HG03575 (cell line): ENCODE results near the gene SLC25A21.

Experiments used
- ATAC-seq: cut with Tn5 transposase; IDR thresholded peaks from one replicate; pipeline ENCODE4 v1.9.1; 2021; ENCODE audit not compliant: unreplicated experiment, insufficient number of reproducible peaks, low FRiP score; ENCODE audit errors: extremely low read depth

SLC25A21 gene

DNA sequence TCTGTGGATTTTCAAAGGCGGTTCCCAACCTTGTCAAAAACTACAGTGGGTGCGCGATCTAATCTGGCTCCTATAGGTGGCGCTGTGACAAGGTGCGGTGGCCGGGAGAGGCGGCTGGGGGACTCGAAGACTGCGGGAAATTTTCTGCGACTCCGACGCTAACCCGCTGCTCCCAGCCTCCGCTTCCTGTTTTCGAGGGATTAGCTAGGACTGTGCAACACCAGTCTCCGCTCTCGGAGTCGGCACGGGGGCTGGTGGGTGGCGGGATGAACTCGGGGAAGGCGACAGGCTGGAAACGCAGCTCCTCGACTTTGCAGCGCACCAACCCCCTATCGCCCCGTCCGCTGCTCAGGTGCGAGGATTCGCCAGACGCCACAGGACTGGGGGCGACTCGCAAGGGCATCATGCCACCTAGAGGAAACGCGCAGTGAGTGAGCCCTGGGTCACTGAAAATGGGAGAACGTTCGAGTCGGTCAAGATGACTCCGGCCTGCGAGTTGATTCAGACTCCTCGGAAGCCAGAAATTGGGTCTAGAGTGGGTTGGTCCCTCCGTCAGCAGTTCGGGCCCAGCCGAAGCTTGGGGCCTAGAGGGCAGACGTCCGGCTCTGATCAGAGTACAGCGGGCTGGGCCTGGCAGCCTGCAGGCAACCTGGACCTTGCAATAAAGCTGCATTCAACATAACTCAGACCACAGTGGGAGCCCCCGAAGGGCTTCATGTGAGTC, 516.3 kb downstream of the SLC25A21 start:
- no peak for ATAC-seq

DNA sequence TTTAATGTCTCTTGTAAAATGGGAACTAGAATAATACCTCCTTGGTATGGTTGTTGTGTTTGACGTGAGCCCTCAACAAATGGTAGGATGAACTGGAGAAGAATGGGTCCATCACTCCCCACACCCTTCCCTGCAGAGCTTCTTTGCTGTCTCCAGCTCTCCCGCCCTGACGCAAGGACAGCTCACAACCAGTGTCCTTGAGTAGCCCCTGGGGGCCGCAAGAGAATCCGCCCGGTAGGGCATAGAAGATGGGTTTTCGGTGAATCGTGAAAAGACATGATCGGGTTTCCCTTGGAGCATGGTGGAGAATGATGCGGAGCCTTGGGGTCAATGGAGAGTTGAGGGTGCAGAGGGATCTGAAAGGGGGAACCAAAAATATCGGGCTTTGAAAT, 516.8 kb downstream of the SLC25A21 start:
- ATAC-seq, result no peak

DNA sequence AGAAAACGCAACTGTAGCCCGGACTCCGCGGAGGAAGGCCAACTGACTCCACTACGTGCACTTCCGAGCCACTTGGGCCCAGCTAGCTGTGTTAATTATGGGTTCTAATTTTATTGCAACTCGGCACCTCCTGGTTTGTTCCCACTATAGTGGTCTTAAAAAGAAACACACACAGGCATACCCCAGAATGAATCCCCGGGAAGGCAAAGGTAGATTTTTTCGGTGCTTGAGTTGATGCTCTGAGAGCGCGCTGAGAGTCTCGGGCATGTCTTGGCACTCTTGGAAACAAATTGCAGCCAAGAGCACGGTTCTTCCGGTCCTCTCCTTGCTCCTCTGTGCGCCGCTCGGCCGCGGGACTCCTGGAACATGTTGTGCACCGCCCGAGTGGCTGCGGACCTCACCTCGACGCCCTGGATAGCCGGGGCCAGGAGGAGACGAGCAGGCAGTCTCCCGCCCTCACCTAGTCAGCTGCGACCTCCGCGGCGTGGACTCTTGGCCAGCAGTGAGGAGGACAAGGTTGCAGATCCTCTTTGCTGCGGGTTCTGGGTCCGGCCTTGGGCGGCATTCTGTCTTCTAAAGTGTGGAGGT, 517.5 kb downstream of the SLC25A21 start:
- no peak for ATAC-seq

DNA sequence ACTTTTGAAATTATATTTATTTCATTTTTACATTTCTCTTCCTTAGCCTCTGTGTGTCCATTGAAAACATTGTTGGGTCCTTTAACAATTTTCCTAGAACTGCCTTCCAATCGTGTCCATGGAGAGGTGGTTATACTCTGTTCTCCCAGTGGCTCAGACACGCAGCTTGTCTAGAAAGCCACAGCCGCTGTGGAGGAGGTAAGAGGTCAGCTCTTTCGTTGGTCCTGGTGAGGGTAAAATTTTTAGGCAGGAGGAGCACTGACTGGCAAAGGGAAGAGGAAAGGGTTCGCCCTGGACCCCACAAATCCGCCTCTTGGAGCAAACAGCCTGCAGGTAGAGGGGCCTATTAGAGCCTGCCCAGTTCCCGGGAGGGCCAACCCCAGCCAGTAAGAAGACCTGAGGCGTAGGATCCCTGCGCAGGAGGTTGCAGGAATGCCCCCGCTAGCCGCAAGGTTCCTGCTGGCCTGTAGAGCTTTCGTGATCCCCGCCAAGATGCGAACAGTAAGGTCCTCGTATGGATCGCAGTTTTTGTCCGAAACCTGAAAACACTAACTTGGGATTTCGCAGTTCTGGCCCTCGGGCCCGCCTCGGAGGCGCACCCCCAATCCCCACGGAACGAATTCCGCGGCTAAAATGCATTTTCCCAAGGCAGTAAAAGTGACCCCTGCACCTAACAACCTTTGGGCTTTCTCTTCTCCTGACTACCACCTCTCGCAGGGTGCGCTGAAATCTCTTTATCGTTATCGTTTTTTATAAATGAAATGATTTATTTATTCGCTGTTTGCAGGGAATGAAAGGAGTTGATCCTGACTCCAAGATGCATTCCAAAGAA, 518.2 kb downstream of the SLC25A21 start:
- ATAC-seq, result no peak

DNA sequence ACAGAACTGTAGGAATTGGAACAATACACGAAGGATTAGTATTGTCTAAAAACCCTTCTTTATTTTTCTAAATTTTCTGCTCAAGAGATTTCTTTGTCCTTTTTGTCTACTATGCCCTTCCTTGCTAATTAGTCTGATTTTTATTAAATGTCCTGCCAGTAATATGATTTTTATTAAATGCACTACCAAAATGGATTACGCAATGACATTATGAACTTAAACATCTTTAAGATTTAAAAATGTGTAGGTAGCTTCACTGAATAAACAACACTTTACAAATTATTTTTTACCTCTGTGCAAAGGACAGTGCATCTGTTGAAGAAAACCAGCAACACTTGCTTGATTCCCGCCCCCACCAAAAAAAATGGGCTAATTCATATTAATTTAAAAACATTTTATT, 519.0 kb downstream of the SLC25A21 start:
- ATAC-seq, result no peak

DNA sequence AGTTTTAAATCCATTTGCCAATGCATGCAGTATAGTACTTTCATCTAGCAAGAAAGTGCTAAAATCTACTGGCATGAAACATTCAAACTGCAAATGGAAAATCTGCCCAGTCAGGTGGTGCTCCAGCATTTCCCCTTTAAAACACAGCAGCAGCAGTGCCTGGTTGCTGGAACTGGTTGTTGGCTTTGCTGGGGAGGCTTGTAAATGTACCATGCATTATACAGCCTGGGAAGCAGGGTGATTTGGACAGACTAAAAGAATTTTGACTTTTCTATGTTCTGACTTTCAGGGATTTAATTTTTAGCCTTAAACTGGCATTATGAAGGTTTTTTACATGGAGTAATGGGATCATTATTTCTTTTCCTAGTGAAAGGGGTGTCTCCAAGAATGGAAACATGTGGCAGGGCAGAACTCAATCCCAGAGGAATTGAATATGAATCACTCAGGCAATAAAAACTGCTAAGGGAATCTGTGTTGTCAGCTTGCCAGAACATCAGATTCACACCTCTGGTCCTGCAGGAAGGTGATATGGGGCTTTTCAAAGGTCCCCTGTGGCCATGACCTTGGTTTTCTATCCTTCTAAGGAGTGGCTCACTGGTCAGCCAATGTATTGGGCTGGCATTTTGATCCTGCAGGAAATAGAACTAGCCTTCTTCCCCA, 519.7 kb downstream of the SLC25A21 start:
- ATAC-seq, result no peak

DNA sequence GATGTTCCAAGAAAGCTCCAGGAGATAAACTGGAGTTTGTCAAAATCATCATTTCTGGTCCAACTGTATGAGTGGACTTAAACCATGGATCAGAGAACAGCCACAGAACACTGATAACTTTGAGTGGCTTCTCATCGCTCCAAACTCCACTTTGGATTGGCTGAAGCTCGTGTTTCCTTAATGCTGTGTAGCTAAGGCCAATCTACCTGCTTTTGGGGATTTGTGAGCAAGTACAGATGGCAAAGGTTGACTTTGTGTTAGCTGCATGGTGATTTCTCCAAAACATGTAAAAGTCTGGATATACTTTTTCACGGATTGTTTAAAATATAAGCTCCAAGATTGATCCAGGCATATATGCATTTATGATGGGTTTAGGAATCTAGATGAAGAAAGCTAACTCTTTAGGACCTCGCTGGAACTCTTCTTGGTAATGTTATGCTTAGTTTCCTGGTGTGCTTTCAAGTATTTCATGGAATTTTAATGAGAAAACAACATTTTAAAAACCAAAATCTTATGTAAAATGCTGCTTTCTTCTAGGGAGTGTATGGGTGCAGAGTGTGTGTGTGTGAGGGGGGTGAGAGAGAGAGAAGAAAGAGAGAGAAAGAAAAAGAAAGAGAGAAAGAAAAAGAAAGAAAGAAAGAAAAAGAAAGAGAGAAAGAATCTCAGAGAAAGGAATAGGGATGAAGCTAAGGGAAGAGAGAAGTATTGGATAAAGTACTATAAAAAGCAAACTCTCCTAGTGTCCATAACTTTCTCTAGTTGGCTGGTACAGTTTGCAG, 522.3 kb downstream of the SLC25A21 start:
- no peak for ATAC-seq

DNA sequence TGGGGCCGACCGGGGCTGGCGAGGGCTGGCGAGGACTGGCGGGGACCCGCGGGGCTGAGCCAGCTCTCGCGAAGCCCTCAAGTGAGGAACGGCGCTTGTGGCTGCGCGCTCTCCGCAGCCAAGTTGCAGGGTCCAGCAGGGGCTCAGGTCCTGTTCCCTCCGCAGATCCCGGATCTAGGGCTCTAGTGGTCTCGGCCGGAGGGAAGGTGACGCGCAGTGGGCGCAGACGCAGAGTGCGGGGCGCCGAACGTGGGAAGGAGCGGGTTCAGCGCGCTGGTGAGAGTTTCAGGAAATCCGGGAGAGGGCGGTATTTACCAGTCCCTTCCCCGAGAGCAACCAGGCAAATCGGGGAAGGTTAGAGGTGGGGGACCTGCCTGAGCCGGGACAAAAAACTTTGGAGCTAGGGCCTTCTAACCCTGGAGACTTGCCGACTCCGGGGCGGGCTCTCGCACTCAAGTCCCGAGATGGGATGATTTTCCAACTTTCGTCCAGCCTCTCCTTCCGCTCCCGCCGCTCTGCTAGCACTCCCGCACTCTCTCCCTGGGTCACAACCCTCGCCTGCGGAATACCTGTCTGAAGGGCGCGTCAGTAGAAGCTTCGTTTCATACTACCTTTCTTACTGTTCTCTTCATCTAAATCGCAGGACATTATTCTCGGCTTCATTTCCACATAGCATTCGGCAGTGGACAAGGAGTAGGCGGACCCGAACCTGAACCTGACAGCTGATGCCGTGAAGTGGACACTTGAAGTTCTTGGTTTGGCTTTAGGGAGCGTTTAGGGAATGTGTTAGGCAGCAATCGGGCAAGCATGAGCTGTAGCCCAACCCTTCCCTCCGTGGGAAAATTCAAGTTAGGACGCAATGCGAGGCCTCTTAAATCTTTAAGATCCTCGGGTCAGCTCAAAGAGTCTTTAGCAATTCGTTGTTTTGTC, 524.3 kb downstream of the SLC25A21 start:
- ATAC-seq, result no peak

DNA sequence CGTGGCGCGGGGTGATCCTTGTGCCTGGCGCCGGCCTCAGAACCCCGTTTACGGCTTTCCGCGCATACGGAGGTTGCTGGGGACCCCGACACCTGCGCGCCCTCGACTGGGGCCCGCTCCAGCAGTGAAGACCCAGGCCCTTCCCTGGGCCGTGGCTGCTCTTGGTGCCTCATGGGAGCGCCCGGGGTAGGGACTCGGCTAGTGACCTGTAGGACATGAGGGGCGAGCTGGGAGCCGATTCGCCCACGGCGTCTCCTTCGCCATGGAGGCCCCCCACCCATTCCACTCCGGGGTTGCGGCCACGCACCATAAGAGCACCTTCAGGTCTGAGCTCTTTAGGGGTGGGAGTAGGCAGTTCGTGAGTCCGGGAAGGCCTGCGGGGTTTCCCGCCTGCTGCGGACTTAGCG, 525.0 kb downstream of the SLC25A21 start:
- no peak for ATAC-seq

DNA sequence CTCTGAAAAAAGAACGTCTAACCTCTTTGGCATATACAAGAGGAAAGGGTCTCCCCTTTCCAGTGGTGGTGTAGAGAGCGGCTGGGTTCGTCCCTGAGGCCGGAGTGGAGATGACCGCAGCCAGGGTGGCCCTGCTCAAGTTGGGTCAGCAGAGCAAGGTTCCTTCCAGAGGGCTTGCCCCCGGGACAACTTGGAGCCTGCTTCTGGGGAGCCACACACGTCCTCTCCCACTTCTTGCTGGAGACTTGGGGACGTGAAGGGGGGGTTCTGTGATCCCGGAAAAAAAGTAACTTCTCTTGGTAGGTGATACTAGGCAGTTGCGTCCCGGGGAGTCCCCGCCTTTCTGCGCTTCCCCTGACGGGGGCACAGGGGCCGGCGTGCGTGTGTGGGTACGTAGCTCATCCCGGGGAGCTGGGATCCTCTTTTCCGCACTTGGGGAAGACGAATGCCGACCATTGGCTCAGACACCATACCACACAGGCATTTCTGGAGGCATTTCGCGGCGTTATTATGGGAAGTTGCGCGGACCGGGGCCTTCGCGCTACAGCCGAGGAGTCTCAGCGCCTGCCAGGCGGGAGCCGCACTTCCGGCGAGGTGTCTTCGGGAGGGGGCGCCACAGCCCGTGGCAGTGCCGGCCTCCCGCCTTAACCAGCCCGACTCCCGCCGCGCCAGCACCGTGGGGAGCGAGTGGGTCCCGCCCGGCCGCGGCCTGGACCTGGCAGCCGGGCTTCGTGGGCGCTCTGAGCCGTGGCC, 525.6 kb downstream of the SLC25A21 start:
- ATAC-seq, result no peak

DNA sequence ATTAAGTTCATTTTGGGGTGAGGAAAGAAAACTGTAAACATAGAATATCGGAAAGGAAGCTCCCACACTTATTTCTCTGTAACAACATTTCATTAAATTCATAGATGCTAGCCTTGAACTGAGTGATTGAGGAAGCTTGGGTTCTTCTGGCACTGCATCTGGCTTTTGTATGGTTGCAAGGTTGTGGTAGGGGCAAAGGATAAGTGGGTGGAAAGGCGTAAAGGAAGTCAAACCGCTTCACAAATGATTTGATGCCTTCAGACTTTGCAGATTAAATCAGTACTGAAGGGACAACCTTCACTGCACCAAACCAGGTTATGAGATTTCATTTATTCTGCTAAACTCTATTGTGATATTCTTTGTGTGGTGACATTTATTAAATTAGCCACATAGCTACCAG, 538.8 kb downstream of the SLC25A21 start:
- no peak for ATAC-seq
